Esophagus mucosa (tissue), 1 donor: Measurements from ENCODE around the gene SIAH1. TPM values are rescaled to one million over a fixed set of nuclear protein-coding genes. Genes with fewer than 3 reads are reported as not detected.
"Not testable (repeated sequence)": the region's sequence is repeated elsewhere in the genome, so short reads cannot be mapped to it uniquely, and the experiment has no call there.

Source experiments
- ATAC-seq: fragments of 200-7000 bp; cut with Tn5 transposase; one replicate; pipeline ENCODE4 v1.9.1; 2020
- total RNA-seq: library from RNA; stranded (reverse); gene quantifications from one replicate; pipeline ENCODE4 v1.2.4, GENCODE V29; 2023
- donor health status: DM: yes; HTN: yes; CAD: no.

SIAH1 gene
- total RNA-seq, 1 donor from 2014 or later, result 13.7 TPM

DNA sequence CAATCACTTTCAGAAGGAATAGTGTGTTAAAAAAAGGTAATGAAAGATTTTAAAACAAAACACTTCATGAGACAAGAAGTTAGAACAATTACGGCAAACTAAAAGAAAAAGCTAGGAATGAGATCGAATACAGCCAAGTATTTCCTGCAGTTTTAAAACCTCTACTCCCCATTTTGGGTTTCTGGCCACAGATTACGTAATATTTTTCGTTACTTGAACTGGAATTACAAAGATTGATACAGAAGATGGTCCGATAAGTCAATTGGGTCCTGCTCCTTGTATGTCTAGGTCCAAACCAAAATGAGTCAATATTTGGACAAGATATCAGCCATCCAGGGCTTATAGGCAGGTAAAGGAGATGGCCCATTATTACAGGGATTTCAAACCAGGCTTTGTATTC lies 52.2 kb downstream of the SIAH1 start:
- no peak for ATAC-seq

- no peak for ATAC-seq
These were observed 54.4 kb downstream of the SIAH1 start for GRCh38 chr16:48330841-48331192.

DNA sequence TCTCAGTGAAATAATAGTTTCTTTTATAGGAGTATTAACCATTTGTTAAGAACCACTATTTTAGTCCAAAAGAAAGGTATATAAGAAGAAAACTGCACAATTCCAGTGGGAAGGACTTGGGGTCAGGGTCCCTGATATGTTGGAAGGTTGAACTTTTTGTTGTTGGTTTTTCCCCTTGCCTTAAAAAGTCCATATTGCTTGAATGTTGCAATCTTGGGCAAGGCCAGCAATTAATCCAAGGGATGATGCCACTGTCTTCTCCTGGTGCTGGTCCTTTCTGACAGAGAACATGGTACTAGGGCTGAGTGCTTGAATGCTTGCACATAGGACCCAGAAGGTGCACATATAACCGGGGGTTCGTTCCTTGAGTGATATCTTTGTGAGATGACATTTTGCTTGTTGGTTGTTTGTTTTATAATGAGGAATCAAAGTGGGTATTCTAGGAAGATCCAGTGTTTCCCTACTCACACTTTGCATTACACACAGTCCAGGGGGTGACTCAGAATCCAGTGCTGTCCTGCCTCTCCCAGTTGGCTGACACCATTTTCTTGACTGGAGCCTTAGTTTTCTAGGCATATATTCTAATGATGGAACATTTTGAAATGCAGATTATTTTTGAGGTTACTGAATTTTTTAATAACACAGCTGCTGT lies 54.9 kb downstream of the SIAH1 start:
- ATAC-seq, result peak; percentile 43

DNA sequence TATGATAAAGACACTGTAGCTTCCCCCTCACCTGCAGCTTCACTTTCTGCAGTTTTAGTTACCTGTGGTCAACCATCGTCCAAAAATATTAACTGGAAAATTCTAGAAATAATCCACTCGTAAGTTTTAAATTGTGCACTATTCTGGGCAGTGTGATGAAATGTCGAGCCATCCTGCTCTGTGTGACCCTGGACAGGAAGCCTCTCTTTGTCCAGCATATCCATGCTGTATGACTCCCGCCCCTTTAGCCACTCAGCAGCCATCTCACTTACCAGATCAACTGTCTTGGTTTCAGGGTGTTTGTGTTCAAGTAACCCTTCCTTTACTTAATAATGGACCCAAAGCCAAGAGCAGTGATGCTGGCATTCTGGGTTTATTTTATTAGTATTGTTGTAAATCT lies 56.1 kb downstream of the SIAH1 start:
- ATAC-seq, result no peak

- no peak for ATAC-seq
These were observed 58.3 kb downstream of the SIAH1 start for GRCh38 chr16:48326915-48327314.

- no peak for ATAC-seq
These were observed 61.1 kb downstream of the SIAH1 start for GRCh38 chr16:48323783-48324775.

- ATAC-seq, result peak; percentile 65
These were observed 63.7 kb downstream of the SIAH1 start for GRCh38 chr16:48321317-48322036.

DNA sequence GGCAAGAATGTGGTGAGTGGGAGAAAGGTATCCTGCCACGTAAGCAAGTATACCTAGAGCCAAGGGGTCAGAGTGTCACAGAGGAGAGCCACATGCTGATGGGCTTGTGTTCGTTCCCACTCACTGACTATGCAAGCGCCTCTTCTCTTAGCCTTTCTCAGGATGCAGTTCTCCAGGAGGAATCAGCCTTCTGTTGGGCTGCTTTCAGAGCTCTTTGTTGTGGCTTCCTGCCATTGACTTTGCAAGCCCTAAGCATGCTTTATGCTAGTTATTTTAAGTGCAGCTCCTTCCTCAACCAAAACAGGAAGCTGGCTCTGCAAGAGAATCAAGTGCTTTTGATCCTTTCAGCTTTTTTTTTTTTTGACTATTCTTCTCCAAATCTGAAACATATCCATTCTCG lies 66.6 kb downstream of the SIAH1 start:
- ATAC-seq, result no peak

DNA sequence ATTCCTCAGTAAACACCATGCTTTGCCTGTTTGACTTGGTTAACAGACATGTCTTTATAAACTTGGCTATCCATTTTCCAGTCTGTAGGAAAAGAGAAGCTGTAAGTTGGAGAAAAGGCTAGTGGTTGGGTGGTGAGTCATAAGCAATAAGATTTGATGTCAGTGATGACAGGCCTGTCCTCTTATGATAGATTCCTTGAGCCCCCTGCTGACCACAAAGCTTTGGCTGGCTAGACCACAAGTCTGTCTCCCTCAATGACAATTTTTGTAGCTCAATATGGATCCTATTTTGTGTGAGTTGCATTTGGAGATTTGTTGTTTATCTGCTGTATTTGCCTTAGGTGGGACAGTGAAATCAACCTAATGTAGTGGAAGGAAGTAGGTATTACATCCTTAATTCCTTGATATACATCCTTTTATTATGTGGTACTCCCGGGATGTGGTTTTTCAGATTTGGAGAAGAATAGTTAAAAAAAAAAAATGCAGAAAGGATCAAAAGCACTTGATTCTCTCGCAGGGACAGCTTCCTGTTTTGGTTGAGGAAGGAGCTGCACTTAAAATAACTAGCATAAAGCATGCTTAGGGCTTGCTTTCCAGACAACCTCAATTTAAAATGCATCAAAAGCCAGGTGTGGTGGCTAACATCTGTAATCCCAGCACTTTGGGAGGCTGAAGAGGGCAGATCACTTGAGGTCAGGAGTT lies 67.4 kb downstream of the SIAH1 start:
- no peak for ATAC-seq

DNA sequence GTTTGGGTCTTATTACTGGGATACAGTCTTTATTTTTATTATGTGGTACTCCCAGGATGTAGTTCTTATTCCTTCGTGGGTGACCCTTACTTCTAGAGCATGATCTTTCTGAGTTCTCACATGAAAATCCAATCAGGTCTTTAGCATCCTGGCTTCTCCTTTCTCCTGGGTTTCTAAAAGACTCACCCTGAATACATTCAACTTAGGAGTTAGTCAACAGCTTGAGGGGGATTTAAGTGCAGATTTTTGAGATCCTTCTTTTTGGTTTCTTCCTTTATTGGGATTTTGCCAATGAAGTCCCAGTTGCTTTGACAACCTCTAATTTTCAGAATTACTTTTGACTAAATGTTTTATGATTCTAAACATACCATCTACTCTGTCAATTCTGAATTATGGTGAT lies 68.2 kb downstream of the SIAH1 start:
- no peak for ATAC-seq

DNA sequence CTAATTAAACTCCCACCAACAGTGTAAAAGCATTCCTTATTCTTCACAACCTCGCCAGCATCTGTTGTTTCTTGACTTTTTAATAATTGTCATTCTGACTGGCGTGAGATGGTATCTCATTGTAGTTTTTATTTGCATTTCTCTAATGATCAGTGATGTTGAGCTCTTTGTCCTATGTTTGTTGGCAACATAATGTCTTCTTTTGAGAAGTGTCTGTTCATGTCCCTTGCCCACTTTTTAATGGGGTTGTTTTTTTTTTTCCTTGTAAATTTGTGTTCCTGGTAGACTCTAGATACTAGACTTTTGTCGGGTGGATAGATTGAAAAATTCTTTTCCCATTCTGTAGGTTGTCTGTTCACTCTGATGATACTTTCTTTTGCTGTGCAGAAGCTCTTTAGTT lies 71.3 kb downstream of the SIAH1 start:
- not testable (repeated sequence) for ATAC-seq

GRCh38 chr16:48310908-48311641 lies 74.1 kb downstream of the SIAH1 start:
- ATAC-seq, result no peak

Other genes starting within 250 kb of the SIAH1 start
- gene ABCC12, start 229.4 kb downstream of the SIAH1 start, total RNA-seq, result not detected
- gene LONP2, start 141.1 kb downstream of the SIAH1 start, total RNA-seq, result 36.2 TPM
- gene ABCC11, start 137.9 kb downstream of the SIAH1 start, total RNA-seq, result 0.40 TPM
- 42.2 TPM for gene N4BP1, start 224.8 kb upstream of the SIAH1 start, total RNA-seq